Measurements from ENCODE around the gene BTG3.

The BTG3 gene

GRCh38 chr21:17612565-17613241, at the start of gene BTG3:
Gene BTG3 (minus strand): TSS chr21:17612901. CDS start chr21:17609144, 3,757 bp downstream.
- no peak for TF ChIP-seq CTCF (IDR thresholded peaks at IDR 0.05; ENCODE audit: borderline replicate concordance, insufficient read depth, low read depth, low read length)
- peak within 1 kb of the TSS; percentile 90 for H3K4me3 ChIP-seq (ENCODE audit: low read depth, low read length)

- no peak for TF ChIP-seq CTCF (IDR thresholded peaks at IDR 0.05; ENCODE audit: borderline replicate concordance, insufficient read depth, low read depth, low read length)
- H3K4me3 ChIP-seq (ENCODE audit: low read depth, low read length) = no peak overlapping the region
Measured at GRCh38 chr21:17660862-17661261, 48.2 kb upstream of the BTG3 start.

GRCh38 chr21:17660452-17660851, 47.8 kb upstream of the BTG3 start:
- TF ChIP-seq CTCF (IDR thresholded peaks at IDR 0.05; ENCODE audit: borderline replicate concordance, insufficient read depth, low read depth, low read length) = no peak
- H3K4me3 ChIP-seq (ENCODE audit: low read depth, low read length) = no peak overlapping the region

- H3K4me3 ChIP-seq (ENCODE audit: low read depth, low read length) = no peak overlapping the region
- TF ChIP-seq CTCF (IDR thresholded peaks at IDR 0.05; ENCODE audit: borderline replicate concordance, insufficient read depth, low read depth, low read length) = no peak
Measured at GRCh38 chr21:17658931-17659330, 46.2 kb upstream of the BTG3 start.

- no peak for TF ChIP-seq CTCF (IDR thresholded peaks at IDR 0.05; ENCODE audit: borderline replicate concordance, insufficient read depth, low read depth, low read length)
- H3K4me3 ChIP-seq (ENCODE audit: low read depth, low read length) = no peak overlapping the region
Measured at GRCh38 chr21:17651526-17651925, 38.8 kb upstream of the BTG3 start.

- H3K4me3 ChIP-seq (ENCODE audit: low read depth, low read length) = no peak overlapping the region
- TF ChIP-seq CTCF (IDR thresholded peaks at IDR 0.05; ENCODE audit: borderline replicate concordance, insufficient read depth, low read depth, low read length) = no peak
Measured at GRCh38 chr21:17650292-17650691, 37.6 kb upstream of the BTG3 start.

- TF ChIP-seq CTCF (IDR thresholded peaks at IDR 0.05; ENCODE audit: borderline replicate concordance, insufficient read depth, low read depth, low read length) = no peak
- H3K4me3 ChIP-seq (ENCODE audit: low read depth, low read length) = no peak overlapping the region
Measured at GRCh38 chr21:17646790-17647189, 34.1 kb upstream of the BTG3 start.
